Measurements from ENCODE around the gene RACGAP1.
"Not testable (repeated sequence)": the region's sequence is repeated elsewhere in the genome, so short reads cannot be mapped to it uniquely, and the experiment has no call there.

GRCh38 chr12:50030449-50030848, 5.2 kb upstream of the RACGAP1 start:
- not testable (repeated sequence) for TF ChIP-seq POLR2A, CTCF (IDR thresholded peaks at IDR 0.05)
